HL-60 (cell line): ENCODE measurements around the gene CALB2.

ENCODE experiments used
- CTCF ChIP-seq: IDR thresholded peaks from one replicate; pipeline ENCODE4 v1.5.1; 2011; ENCODE audit warnings: low read length, control low read depth, inconsistent platforms; ENCODE audit not compliant: insufficient read depth
- GABPA ChIP-seq: IDR thresholded peaks from 2 replicates; pipeline ENCODE4 v1.6.1; 2012; ENCODE audit warnings: low read depth
- REST ChIP-seq: IDR thresholded peaks from 2 replicates; pipeline ENCODE4 v1.6.1; 2012; ENCODE audit warnings: low read depth; ENCODE audit not compliant: insufficient replicate concordance

- TF ChIP-seq CTCF (no peak), GABPA (no peak), REST (no peak)
These were observed 7.5 kb upstream of the CALB2 start for GRCh38 chr16:71350821-71351557.
